Forelimb muscle (tissue), 1 donor: ENCODE measurements around the gene CCDC88B. TPM values are rescaled to one million over a fixed set of nuclear protein-coding genes. Genes with fewer than 3 reads are reported as not detected.

Experiments used
- DNase-seq: peaks from one replicate; pipeline ENCODE4 v3.0.0-alpha.2; 2013; ENCODE audit warnings: low read depth
- polyA plus RNA-seq: library from polyadenylated mRNA; unstranded; fragments of 120-200 nt; gene quantifications from one replicate; pipeline ENCODE4 v1.2.1, GENCODE V29; 2013; ENCODE audit not compliant: insufficient read length

CCDC88B gene
- polyA plus RNA-seq, 1 donor = 3.9 TPM

- DNase-seq = no peak
Measured at GRCh38 chr11:64359712-64360445, 19.9 kb downstream of the CCDC88B start.

- no peak for DNase-seq
Measured at GRCh38 chr11:64360448-64360921, 20.5 kb downstream of the CCDC88B start.

- DNase-seq = no peak
Measured at GRCh38 chr11:64361659-64362058, 21.7 kb downstream of the CCDC88B start.

GRCh38 chr11:64362339-64362738 is 22.3 kb downstream of the CCDC88B start:
- DNase-seq = no peak

- DNase-seq = no peak
Measured at GRCh38 chr11:64364435-64364834, 24.4 kb downstream of the CCDC88B start.

- DNase-seq = no peak
Measured at GRCh38 chr11:64364911-64365310, 24.9 kb downstream of the CCDC88B start.

- DNase-seq = no peak
Measured at GRCh38 chr11:64366751-64367150, 26.7 kb downstream of the CCDC88B start.

GRCh38 chr11:64367931-64368672 is 28.1 kb downstream of the CCDC88B start:
- DNase-seq = no peak

- no peak for DNase-seq
Measured at GRCh38 chr11:64368673-64369074, 28.7 kb downstream of the CCDC88B start.

- no peak for DNase-seq
Measured at GRCh38 chr11:64369440-64370421, 29.7 kb downstream of the CCDC88B start.

GRCh38 chr11:64371201-64371600 is 31.2 kb downstream of the CCDC88B start:
- no peak for DNase-seq

- no peak for DNase-seq
Measured at GRCh38 chr11:64372021-64372420, 32.0 kb downstream of the CCDC88B start.

- no peak for DNase-seq
Measured at GRCh38 chr11:64372802-64373597, 33.0 kb downstream of the CCDC88B start.

GRCh38 chr11:64373598-64373974 is 33.6 kb downstream of the CCDC88B start:
- no peak for DNase-seq

GRCh38 chr11:64376071-64376470 is 36.1 kb downstream of the CCDC88B start:
- no peak for DNase-seq

- no peak for DNase-seq
Measured at GRCh38 chr11:64378335-64378880, 38.4 kb downstream of the CCDC88B start.

GRCh38 chr11:64379160-64379559 is 39.2 kb downstream of the CCDC88B start:
- DNase-seq = no peak

- DNase-seq = no peak
Measured at GRCh38 chr11:64379817-64380709, 40.1 kb downstream of the CCDC88B start.

- no peak for DNase-seq
Measured at GRCh38 chr11:64381350-64381749, 41.3 kb downstream of the CCDC88B start.

GRCh38 chr11:64382047-64382446 is 42.0 kb downstream of the CCDC88B start:
- no peak for DNase-seq
